Measurements from ENCODE around the gene FABP3.
A peak's percentile ranks its signal among the peaks of the same experiment; 100 is the strongest.
"Not testable (repeated sequence)": the region's sequence is repeated elsewhere in the genome, so short reads cannot be mapped to it uniquely, and the experiment has no call there.

Gene FABP3

DNA sequence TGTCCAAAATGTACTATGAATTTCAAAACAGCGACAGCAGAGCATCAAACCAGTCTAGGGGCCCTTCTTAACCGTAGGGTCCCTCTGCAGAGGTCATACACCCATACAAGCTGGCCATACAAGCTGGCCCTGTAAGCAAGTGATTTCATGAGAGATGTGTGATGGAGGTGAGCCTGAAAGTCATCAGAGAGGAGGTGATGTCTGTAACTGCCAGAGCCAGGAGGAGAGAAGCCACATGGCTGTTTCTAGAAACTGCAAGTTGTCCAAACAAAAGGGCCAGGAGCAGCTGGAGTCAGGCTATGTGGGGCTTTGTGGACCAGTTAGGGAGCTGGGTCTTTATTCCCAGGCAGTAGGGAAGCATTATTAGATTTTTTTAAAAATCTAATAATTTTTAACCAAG, 25.4 kb upstream of the FABP3 start:
- H3K4me1 ChIP-seq (ENCODE audit: control insufficient read depth, insufficient read depth, low read length), result peaks cover 5% of the 10 kb centered on the region
- no peak overlapping the region for H3K4me3 ChIP-seq (ENCODE audit: low read length in 2 of 2)
- no peak overlapping the region for H3K27ac ChIP-seq (ENCODE audit: low read length)
- no peaks in the 10 kb centered on the region for H3K9me3 ChIP-seq (ENCODE audit: control insufficient read depth in 2 of 2, low read length in 2 of 2)
- no peak overlapping the region for H3K9ac ChIP-seq (ENCODE audit: low read length in 2 of 2)
- no peaks in the 10 kb centered on the region for H3K27me3 ChIP-seq (ENCODE audit: control insufficient read depth in 1 of 2, insufficient read depth in 2 of 2, low read length in 2 of 2)
- H3K36me3 ChIP-seq (ENCODE audit: control insufficient read depth in 2 of 2, insufficient read depth in 2 of 2, low read length in 2 of 2), result no peaks in the 10 kb centered on the region

DNA sequence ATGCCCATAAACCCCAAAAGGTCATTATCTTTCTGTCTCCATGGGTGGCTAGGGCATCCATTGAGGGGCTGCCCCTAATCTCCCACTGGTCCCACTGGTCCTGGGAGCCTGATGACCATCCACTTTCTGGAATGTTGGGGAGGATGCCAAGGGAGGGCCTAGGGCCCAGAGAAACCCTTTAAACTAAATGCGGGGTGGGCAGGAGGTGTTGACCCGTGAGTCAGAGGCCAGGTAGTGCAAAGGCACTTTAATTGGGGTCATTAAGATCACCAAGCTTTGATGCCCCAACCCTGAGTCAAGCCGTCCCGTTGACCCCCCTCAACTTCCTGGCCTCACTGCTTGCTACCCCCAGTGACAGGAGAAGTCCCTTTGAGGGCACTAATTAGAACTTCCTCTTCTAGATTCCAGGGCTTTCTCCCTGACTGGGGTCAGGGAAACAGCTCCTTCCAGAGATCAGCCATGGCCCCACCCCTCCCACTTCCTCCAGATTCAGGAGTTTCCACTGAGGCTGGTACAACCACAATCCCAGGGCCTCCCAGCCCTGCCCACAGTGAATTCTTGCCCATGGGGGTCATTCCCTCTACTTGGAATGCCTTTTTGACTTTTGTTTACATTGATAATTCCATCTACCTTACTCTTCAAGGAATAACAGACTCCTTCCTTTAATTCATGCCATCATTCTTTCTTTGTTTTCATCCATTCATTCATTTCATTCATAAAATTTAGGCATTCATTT, 24.7 kb upstream of the FABP3 start:
- H3K4me3 ChIP-seq (ENCODE audit: low read length in 2 of 2), result no peak overlapping the region
- H3K27me3 ChIP-seq (ENCODE audit: control insufficient read depth in 1 of 2, insufficient read depth in 2 of 2, low read length in 2 of 2), result no peaks in the 10 kb centered on the region
- no peaks in the 10 kb centered on the region for H3K36me3 ChIP-seq (ENCODE audit: control insufficient read depth in 2 of 2, insufficient read depth in 2 of 2, low read length in 2 of 2)
- H3K4me1 ChIP-seq (ENCODE audit: control insufficient read depth, insufficient read depth, low read length), result peaks cover 5% of the 10 kb centered on the region
- H3K9ac ChIP-seq (ENCODE audit: low read length in 2 of 2), result no peak overlapping the region
- no peaks in the 10 kb centered on the region for H3K9me3 ChIP-seq (ENCODE audit: control insufficient read depth in 2 of 2, low read length in 2 of 2)
- no peak overlapping the region for H3K27ac ChIP-seq (ENCODE audit: low read length)

DNA sequence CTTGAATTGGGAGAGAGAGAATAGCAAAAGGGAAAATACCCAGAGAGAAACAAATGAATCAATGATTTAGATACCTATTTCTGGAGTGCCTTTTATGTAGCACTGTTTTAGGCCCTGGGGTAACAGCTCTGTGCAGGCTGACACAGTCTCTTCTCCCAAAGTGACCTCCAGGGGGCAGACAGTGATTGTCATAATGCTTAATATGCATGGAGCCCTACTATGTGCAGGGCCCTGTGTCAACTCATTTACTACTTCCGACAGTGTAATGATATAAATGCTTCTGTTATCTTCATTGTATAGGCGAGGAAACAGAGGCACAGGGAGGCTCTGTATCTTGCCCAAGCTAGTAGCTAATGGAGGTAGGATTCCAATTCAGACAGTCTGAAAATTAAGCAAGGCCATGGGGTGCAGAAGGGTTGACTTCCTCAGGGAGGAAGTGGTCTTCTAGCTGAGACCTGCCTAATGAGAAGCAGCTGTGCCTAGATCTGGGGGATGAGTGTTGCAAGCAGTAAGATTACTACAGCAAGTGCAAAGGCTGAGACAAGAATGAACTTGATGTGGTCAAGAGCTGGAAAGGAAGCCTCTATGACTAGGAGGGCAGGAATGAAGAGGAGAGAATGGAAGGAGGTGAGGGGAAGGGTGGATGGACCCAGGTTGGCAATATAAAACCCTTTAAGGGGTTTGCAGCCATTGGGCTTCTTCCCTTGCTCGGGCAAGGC, 23.9 kb upstream of the FABP3 start:
- no peaks in the 10 kb centered on the region for H3K36me3 ChIP-seq (ENCODE audit: control insufficient read depth in 2 of 2, insufficient read depth in 2 of 2, low read length in 2 of 2)
- no peak overlapping the region for H3K27ac ChIP-seq (ENCODE audit: low read length)
- H3K4me1 ChIP-seq (ENCODE audit: control insufficient read depth, insufficient read depth, low read length), result peaks cover 5% of the 10 kb centered on the region
- no peak overlapping the region for H3K9ac ChIP-seq (ENCODE audit: low read length in 2 of 2)
- H3K4me3 ChIP-seq (ENCODE audit: low read length in 2 of 2), result no peak overlapping the region
- no peaks in the 10 kb centered on the region for H3K27me3 ChIP-seq (ENCODE audit: control insufficient read depth in 1 of 2, insufficient read depth in 2 of 2, low read length in 2 of 2)
- no peaks in the 10 kb centered on the region for H3K9me3 ChIP-seq (ENCODE audit: control insufficient read depth in 2 of 2, low read length in 2 of 2)

DNA sequence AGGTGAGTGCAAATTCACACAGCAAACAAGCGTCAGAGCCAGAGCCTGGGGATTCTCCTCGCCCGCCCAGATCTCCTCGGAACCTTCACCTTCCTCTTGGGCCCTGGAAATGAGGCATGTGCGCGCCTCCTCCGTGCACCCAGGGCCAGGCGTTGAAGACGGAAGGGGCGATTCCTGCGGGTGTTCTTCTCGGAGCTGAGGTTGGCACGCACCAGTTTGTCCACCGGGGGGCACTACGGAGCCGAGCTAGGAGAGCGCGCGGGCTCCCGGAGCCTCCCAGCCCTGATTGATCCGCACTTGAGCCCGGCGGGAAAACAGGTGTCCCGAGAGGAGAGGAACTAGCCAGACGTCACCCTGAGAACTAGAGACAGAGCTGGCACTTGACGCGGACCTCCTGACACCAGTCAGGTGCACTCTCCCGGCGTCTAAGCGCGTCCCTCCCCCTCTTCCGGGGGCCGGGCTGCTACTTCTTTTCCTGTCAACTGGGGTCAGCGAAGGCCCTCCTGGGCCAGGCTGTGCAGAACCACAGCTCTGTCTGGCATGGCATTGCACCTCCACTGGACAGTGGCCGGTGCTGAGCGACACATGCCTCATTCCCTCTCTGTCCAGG, 21.8 kb upstream of the FABP3 start:
- Histone ChIP-seq H3K9ac (ENCODE audit: low read length in 2 of 2) (peak overlapping the region in 1 of 2 donors; percentile 13), H3K4me1 (ENCODE audit: control insufficient read depth, insufficient read depth, low read length) (peaks cover 5% of the 10 kb centered on the region), H3K27ac (ENCODE audit: low read length) (no peak overlapping the region), H3K27me3 (ENCODE audit: control insufficient read depth in 1 of 2, insufficient read depth in 2 of 2, low read length in 2 of 2) (no peaks in the 10 kb centered on the region), H3K9me3 (ENCODE audit: control insufficient read depth in 2 of 2, low read length in 2 of 2) (no peaks in the 10 kb centered on the region), H3K36me3 (ENCODE audit: control insufficient read depth in 2 of 2, insufficient read depth in 2 of 2, low read length in 2 of 2) (no peaks in the 10 kb centered on the region), H3K4me3 (ENCODE audit: low read length in 2 of 2) (peak overlapping the region; percentile 60 to 72)

DNA sequence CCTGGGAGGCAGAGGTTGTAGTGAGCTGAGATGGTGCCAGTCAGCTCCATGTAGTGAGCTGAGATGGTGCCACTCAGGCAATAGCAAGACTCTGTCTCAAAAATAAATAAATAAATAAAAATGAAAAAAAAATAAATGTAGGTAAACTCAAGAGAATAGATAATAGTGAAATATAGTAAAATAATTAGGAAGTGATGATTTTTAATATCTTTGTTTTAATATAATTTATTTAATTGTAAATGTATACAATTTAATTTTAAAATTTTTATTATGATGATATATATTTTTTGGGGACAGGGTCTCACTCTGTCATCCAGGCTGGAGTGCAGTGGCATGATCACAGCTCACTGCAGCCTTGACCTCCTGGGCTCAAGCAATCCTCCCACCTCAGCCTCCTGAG, 20.6 kb upstream of the FABP3 start:
- no peak overlapping the region for H3K27ac ChIP-seq (ENCODE audit: low read length)
- H3K36me3 ChIP-seq (ENCODE audit: control insufficient read depth in 2 of 2, insufficient read depth in 2 of 2, low read length in 2 of 2), result no peaks in the 10 kb centered on the region
- H3K9me3 ChIP-seq (ENCODE audit: control insufficient read depth in 2 of 2, low read length in 2 of 2), result no peaks in the 10 kb centered on the region
- peaks cover 5% of the 10 kb centered on the region for H3K4me1 ChIP-seq (ENCODE audit: control insufficient read depth, insufficient read depth, low read length)
- H3K9ac ChIP-seq (ENCODE audit: low read length in 2 of 2), result no peak overlapping the region
- no peaks in the 10 kb centered on the region for H3K27me3 ChIP-seq (ENCODE audit: control insufficient read depth in 1 of 2, insufficient read depth in 2 of 2, low read length in 2 of 2)
- no peak overlapping the region for H3K4me3 ChIP-seq (ENCODE audit: low read length in 2 of 2)

DNA sequence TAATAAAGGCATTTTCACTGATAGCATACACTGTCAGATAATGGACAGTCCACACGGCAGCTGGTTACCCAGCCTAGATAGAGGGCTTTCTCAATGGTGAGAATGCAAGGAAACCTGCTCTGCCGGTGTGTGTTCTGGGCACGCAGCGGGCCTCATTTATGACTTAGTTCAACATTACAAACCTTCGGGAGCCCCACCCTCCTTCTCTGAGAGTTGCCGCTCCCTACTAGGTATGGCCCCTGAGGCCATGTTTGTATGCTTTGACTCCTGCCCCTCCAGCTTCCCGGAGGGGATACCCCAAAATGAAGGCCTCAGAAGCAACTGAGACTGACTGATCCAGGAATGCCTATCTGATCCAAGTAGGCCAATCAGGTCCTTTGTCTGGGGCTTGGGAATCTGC, 17.2 kb upstream of the FABP3 start:
- H3K9me3 ChIP-seq (ENCODE audit: control insufficient read depth in 2 of 2, low read length in 2 of 2), result no peaks in the 10 kb centered on the region
- no peak overlapping the region for H3K4me3 ChIP-seq (ENCODE audit: low read length in 2 of 2)
- H3K27me3 ChIP-seq (ENCODE audit: control insufficient read depth in 1 of 2, insufficient read depth in 2 of 2, low read length in 2 of 2), result no peaks in the 10 kb centered on the region
- no peaks in the 10 kb centered on the region for H3K36me3 ChIP-seq (ENCODE audit: control insufficient read depth in 2 of 2, insufficient read depth in 2 of 2, low read length in 2 of 2)
- peaks cover 5% of the 10 kb centered on the region for H3K4me1 ChIP-seq (ENCODE audit: control insufficient read depth, insufficient read depth, low read length)
- H3K9ac ChIP-seq (ENCODE audit: low read length in 2 of 2), result no peak overlapping the region
- no peak overlapping the region for H3K27ac ChIP-seq (ENCODE audit: low read length)

DNA sequence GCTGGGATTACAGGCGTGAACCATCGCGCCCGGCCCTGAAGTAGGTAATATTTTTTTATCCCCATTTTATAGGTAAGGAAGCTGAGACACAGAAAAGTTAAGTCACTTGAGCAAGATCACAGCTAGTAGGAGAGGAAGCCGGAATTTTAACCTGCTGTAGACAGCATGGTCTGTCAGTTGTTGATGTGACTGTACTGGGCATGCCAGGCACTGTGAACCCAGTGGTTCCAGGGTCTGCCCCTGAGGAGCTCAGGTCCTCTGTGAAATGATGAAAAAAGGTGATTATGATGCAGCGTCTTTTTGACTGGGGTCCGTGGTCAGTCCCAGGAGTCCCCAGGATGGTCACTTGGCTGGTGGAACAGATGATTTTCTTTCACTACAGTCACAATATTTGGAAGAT, 16.7 kb upstream of the FABP3 start:
- Histone ChIP-seq H3K27ac (ENCODE audit: low read length) (no peak overlapping the region), H3K4me3 (ENCODE audit: low read length in 2 of 2) (no peak overlapping the region), H3K9me3 (ENCODE audit: control insufficient read depth in 2 of 2, low read length in 2 of 2) (no peaks in the 10 kb centered on the region), H3K9ac (ENCODE audit: low read length in 2 of 2) (no peak overlapping the region), H3K4me1 (ENCODE audit: control insufficient read depth, insufficient read depth, low read length) (peaks cover 5% of the 10 kb centered on the region), H3K27me3 (ENCODE audit: control insufficient read depth in 1 of 2, insufficient read depth in 2 of 2, low read length in 2 of 2) (no peaks in the 10 kb centered on the region), H3K36me3 (ENCODE audit: control insufficient read depth in 2 of 2, insufficient read depth in 2 of 2, low read length in 2 of 2) (no peaks in the 10 kb centered on the region)

DNA sequence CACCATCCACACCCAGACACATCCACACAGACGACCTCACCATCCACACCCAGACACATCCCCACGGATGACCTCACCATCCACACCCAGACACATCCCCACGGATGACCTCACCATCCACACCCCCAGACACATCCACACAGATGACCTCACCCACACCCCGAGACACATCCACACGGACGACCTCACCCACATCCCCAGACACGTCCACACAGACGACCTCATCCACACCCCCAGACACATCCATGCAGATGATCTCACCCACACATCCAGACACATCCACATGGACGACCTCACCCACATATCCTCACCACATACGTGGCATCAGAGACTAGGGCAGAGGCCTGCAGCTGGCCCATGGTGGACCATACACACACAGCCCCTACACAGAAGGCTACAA, 14.7 kb upstream of the FABP3 start:
- H3K9me3 ChIP-seq (ENCODE audit: control insufficient read depth in 2 of 2, low read length in 2 of 2), result no peaks in the 10 kb centered on the region
- H3K4me1 ChIP-seq (ENCODE audit: control insufficient read depth, insufficient read depth, low read length), result no peaks in the 10 kb centered on the region
- H3K27ac ChIP-seq (ENCODE audit: low read length), result no peak overlapping the region
- H3K4me3 ChIP-seq (ENCODE audit: low read length in 2 of 2), result no peak overlapping the region
- no peak overlapping the region for H3K9ac ChIP-seq (ENCODE audit: low read length in 2 of 2)
- no peaks in the 10 kb centered on the region for H3K27me3 ChIP-seq (ENCODE audit: control insufficient read depth in 1 of 2, insufficient read depth in 2 of 2, low read length in 2 of 2)
- H3K36me3 ChIP-seq (ENCODE audit: control insufficient read depth in 2 of 2, insufficient read depth in 2 of 2, low read length in 2 of 2), result no peaks in the 10 kb centered on the region

DNA sequence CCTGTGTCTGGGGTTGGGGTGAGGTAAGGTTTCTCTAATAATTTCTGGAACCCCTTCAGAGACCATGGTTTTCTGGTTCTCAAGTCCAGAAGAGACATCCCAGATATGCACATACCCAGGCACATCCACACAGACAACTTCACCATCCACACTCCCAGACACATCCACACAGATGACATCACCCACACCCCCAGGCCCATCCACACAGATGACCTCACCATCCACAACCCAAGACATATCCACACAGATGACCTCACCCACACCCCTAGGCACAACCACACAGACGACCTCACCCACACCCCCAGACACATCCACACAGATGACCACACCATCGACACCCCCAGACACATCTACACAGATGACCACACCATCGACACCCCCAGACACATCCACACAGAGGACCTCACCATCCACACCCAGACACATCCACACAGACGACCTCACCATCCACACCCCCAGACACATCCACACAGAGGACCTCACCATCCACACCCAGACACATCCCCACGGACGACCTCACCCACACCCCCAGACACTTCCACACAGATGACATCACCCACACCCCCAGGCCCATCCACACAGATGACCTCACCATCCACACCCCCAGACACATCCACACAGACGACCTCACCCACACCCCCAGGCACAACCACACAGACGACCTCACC, 13.8 kb upstream of the FABP3 start:
- not testable (repeated sequence) for H3K27me3 ChIP-seq (ENCODE audit: control insufficient read depth in 1 of 2, insufficient read depth in 2 of 2, low read length in 2 of 2); H3K4me3 ChIP-seq (ENCODE audit: low read length in 2 of 2); H3K9me3 ChIP-seq (ENCODE audit: control insufficient read depth in 2 of 2, low read length in 2 of 2); H3K27ac ChIP-seq (ENCODE audit: low read length); H3K9ac ChIP-seq (ENCODE audit: low read length in 2 of 2); H3K36me3 ChIP-seq (ENCODE audit: control insufficient read depth in 2 of 2, insufficient read depth in 2 of 2, low read length in 2 of 2); H3K4me1 ChIP-seq (ENCODE audit: control insufficient read depth, insufficient read depth, low read length)

DNA sequence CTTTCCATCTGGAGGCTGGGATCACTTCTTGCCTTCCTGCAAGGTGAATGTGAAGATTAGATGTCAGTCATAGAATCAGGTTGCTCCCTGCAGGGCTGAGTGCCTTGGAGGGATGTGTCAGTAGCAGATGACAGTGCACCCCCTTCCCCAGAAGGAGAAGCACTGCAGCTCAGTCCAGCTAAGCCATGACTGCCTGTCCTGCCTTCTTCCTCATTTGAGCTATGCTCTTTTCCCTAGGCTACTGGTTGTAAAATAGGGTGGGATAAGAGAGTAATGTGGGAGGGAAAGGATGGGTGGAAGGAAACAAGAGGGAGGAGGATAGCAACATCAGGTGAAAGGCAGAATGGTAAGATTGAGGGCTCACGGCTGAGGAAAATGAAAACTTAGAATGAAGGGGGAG, 11.1 kb upstream of the FABP3 start:
- Histone ChIP-seq H3K27ac (ENCODE audit: low read length) (no peak overlapping the region), H3K4me1 (ENCODE audit: control insufficient read depth, insufficient read depth, low read length) (no peaks in the 10 kb centered on the region)

More for the DNA sequence above, 11.1 kb upstream of the FABP3 start:
- Histone ChIP-seq H3K9me3 (ENCODE audit: control insufficient read depth in 2 of 2, low read length in 2 of 2) (no peaks in the 10 kb centered on the region), H3K4me3 (ENCODE audit: low read length in 2 of 2) (no peak overlapping the region), H3K36me3 (ENCODE audit: control insufficient read depth in 2 of 2, insufficient read depth in 2 of 2, low read length in 2 of 2) (no peaks in the 10 kb centered on the region), H3K9ac (ENCODE audit: low read length in 2 of 2) (no peak overlapping the region), H3K27me3 (ENCODE audit: control insufficient read depth in 1 of 2, insufficient read depth in 2 of 2, low read length in 2 of 2) (no peaks in the 10 kb centered on the region)

Data from stomach smooth muscle (tissue), 2 donors.